HCT116 (cell line): ENCODE measurements around the gene SMIM8.

Experiments
- CTCF ChIP-seq, 3 experiments: fragments of 200-600 bp in 1 of 3; sonication (generic) in 1 of 3; IDR thresholded peaks in 2 of 3; conservative IDR thresholded peaks in 1 of 3; 2 replicates each; pipeline ENCODE4 v1.5.1; 2012 to 2017; ENCODE audit warnings: low read depth in 2 of 3, low read length in 2 of 3, antibody characterized with exemption in 1 of 3, borderline replicate concordance in 1 of 3, control low read depth in 1 of 3, mild to moderate bottlenecking in 1 of 3, mixed read lengths in 1 of 3, mixed run types in 1 of 3, moderate library complexity in 1 of 3; ENCODE audit not compliant: insufficient read depth in 1 of 3
- ELF1 ChIP-seq: IDR thresholded peaks from 2 replicates; pipeline ENCODE4 v1.6.1; 2012; ENCODE audit warnings: low read depth, borderline replicate concordance
- EZH2 ChIP-seq: fragments of 200-600 bp; sonication (generic); IDR thresholded peaks from 2 replicates; pipeline ENCODE4 v1.6.1; 2017; ENCODE audit warnings: antibody characterized with exemption, mixed run types
- MAX ChIP-seq: IDR thresholded peaks from 2 replicates; pipeline ENCODE4 v1.6.1; 2012
- POLR2A ChIP-seq: IDR thresholded peaks from 2 replicates; pipeline ENCODE4 v1.7.0; 2011; ENCODE audit warnings: borderline replicate concordance; ENCODE audit not compliant: insufficient read depth, insufficient read length; ENCODE audit errors: extremely low read depth
- POLR2AphosphoS5 ChIP-seq: IDR thresholded peaks from 2 replicates; pipeline ENCODE4 v1.6.1; 2011; ENCODE audit warnings: mild to moderate bottlenecking, low read depth, low read length, moderate library complexity
- RAD21 ChIP-seq: IDR thresholded peaks from 2 replicates; pipeline ENCODE4 v1.6.1; 2012; ENCODE audit warnings: low read depth, mild to moderate bottlenecking
- SIN3A ChIP-seq: IDR thresholded peaks from 2 replicates; pipeline ENCODE4 v1.6.1; 2012; ENCODE audit warnings: low read depth
- SP1 ChIP-seq: IDR thresholded peaks from 2 replicates; pipeline ENCODE4 v1.6.1; 2012; ENCODE audit warnings: low read depth
- YY1 ChIP-seq: IDR thresholded peaks from 2 replicates; pipeline ENCODE4 v1.6.1; 2011; ENCODE audit warnings: low read length, low read depth, moderate library complexity, mild to moderate bottlenecking; ENCODE audit not compliant: insufficient replicate concordance; ENCODE audit errors: extremely low read depth
- ZNF274 ChIP-seq: fragments of 200-500 bp; sonication (Bioruptor generic); IDR thresholded peaks from 2 replicates; pipeline ENCODE4 v1.6.1; 2014; ENCODE audit warnings: mild to moderate bottlenecking, low read depth, low read length, inconsistent platforms

GRCh38 chr6:87333033-87333432 lies 10.6 kb downstream of the SMIM8 start:
- no peak for TF ChIP-seq POLR2AphosphoS5
- no peak for TF ChIP-seq EZH2
- no peak for TF ChIP-seq POLR2A
- TF ChIP-seq RAD21 = no peak
- TF ChIP-seq CTCF (IDR thresholded peaks at IDR 0.05 in 2 of 3, conservative IDR thresholded peaks at IDR 0.05 in 1 of 3; ENCODE audit: borderline replicate concordance in 1 of 3, insufficient read depth in 1 of 3, low read depth in 2 of 3, low read length in 2 of 3) = no peak
- no peak for TF ChIP-seq YY1
- no peak for TF ChIP-seq SP1
- no peak for TF ChIP-seq MAX
- TF ChIP-seq ZNF274 = no peak
- TF ChIP-seq SIN3A = no peak
- no peak for TF ChIP-seq ELF1
